DMS 273 (cell line): ENCODE data around the gene BNC2.
"Not testable (repeated sequence)": the region's sequence is repeated elsewhere in the genome, so short reads cannot be mapped to it uniquely, and the experiment has no call there.

Experiments used
- DNase-seq: peaks from one replicate; lab custom pipeline; 2025; ENCODE audit not compliant: unreplicated experiment; lab: John Stamatoyannopoulos, UW

Gene BNC2

GRCh38 chr9:16555802-16556201 lies 314.7 kb downstream of the BNC2 start:
- no peak for DNase-seq

- no peak for DNase-seq
These were observed 316.5 kb downstream of the BNC2 start for GRCh38 chr9:16553869-16554540.

DNA sequence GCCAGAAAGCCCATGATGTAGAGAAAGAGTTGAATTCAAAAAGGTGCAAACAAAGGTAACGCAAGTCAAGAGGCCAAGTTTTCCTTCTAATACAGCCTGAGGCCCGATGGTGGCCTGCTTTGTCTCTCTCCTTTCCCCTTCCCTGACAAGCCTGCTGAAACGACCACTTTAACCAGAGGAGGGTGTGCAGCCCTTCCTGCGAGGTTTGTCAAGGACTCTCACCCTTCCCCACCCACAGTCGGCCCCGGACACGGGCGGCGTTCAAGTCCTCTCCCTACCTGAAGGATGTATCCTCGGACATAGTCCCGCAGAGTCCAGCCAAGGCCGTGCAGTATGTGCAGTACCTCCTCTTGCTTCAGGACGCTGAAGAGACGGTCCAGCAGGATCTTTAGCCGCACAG lies 318.2 kb downstream of the BNC2 start:
- no peak for DNase-seq

- DNase-seq = no peak
These were observed 318.8 kb downstream of the BNC2 start for GRCh38 chr9:16551692-16552091.

DNA sequence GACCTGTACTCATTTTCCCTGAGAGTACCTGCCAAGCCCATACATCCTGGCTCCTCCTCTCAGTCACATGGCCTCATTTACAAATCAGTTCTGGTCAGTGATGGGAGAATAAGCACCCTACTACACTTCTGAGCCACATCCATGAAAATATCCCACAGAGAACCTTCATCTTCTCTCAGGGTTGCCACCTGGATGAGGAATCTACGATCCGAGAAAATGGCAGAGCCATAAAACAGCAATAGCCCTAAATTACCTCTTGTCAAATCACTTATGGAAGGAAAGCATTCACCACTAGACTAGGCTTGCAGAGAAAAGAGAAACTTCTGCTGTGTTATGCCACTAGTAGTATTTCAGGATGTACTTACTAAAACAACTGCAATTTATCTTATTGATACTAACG lies 324.8 kb downstream of the BNC2 start:
- DNase-seq = no peak

DNA sequence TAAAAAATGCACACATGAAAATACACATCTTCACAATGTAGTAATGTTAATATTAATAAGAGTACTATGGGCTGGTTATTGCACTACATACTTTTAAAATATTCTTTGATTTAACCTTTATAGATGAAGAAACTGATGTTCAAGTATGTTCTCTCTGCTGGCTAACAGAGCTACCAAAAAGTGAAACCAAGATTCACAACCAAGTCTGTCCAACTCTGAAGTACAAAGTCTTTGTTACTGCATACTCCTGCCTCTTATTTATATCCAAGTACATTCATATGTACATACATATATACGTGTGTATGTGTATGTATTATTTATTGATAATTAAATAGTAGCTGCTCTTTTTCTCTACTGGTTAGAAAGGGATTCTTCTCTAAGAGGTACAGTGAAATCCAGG lies 325.6 kb downstream of the BNC2 start:
- DNase-seq = no peak

GRCh38 chr9:16543686-16544085 lies 326.8 kb downstream of the BNC2 start:
- no peak for DNase-seq

GRCh38 chr9:16543225-16543624 lies 327.2 kb downstream of the BNC2 start:
- no peak for DNase-seq

- DNase-seq = no peak
These were observed 328.2 kb downstream of the BNC2 start for GRCh38 chr9:16542290-16542689.

- DNase-seq = no peak
These were observed 329.5 kb downstream of the BNC2 start for GRCh38 chr9:16540743-16541613.

GRCh38 chr9:16539626-16540025 lies 330.8 kb downstream of the BNC2 start:
- not testable (repeated sequence) for DNase-seq

DNA sequence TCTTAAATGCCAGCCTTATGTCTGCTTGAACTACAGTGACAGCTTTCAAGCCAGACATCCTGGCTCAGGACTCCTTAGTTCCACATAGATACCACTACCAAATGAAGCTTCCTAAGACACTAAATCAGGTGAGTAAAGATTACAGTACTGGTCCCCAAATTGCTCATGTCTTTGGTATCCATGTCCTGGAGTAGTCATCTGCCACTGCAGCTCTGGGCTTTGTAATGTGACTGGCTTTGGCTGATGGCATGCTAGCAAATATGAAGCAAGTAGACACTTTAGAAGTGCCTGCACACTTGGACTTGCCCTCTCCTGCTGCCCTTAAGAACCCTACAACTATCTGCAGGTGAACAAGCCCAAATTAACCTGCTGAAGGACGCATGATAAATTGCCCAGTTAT lies 334.9 kb downstream of the BNC2 start:
- DNase-seq = peak; percentile 26

GRCh38 chr9:16532681-16533450 lies 337.6 kb downstream of the BNC2 start:
- DNase-seq = peak; percentile 63

DNA sequence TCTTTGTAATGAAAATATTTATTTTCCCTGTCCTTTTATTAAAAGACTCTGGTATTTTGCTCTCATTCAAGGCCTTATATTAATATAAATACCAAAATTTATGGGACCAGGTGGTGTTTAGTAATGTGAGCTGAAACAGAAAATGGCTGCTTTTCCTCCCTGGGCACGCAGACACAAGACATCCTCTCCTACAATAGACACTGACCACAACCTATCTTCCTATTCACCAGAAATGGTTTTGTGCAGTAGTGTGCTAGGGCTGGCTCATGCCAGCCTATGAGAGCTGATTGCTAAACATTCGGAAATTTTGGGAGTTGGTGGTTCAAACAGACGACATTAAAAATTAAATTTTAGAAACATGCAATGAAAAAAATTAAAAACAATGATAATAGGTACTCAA lies 338.2 kb downstream of the BNC2 start:
- DNase-seq = peak; percentile 57

DNA sequence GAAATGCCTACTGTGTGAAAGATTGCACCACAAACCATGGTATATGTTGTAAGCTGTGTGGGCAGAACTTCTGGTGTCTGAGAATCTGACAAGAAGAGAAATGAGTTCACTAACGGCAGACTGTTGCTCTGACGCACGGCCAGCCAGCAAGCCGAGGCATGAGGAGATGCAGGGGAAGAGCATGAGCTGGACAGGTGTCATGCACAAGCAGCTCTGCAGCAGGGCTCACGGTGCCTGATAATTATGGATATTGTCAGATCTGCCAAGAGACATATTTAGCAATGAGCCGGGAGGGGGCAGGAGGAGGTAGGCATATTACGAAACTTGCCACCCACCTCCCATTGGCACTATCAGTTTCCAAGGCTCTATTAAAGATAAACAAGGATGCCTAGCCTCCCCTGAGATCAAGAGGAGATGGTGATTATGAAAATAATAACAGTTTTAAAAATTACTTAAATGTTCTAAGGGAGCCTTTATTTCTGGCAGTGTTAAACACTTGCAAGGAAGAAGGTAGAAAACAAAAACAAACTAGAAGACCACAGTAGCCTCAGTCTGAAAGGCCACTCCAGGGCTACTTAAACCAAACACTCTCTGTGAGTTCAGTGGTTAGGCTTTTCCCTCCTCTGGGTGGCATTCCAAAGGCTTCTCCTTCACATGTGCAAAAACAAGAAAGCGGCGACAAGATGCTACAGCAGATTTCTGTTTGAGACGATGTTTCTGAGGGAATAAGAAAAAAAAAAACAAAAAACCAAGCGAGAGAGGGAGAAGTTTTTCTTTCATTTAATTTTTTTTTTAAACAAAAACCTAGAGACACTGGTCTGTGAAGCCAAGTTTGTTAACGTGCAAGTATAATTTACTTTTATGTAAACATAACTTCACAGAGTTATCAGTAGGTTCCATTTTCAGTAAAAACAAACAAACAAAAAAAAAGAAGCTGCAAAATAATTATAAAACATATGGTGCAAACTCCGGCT lies 339.5 kb downstream of the BNC2 start:
- DNase-seq = peak; percentile 94

- no peak for DNase-seq
These were observed 342.9 kb downstream of the BNC2 start for GRCh38 chr9:16527573-16527972.

GRCh38 chr9:16526380-16526779 lies 344.1 kb downstream of the BNC2 start:
- DNase-seq = no peak

- no peak for DNase-seq
These were observed 345.6 kb downstream of the BNC2 start for GRCh38 chr9:16524823-16525222.

DNA sequence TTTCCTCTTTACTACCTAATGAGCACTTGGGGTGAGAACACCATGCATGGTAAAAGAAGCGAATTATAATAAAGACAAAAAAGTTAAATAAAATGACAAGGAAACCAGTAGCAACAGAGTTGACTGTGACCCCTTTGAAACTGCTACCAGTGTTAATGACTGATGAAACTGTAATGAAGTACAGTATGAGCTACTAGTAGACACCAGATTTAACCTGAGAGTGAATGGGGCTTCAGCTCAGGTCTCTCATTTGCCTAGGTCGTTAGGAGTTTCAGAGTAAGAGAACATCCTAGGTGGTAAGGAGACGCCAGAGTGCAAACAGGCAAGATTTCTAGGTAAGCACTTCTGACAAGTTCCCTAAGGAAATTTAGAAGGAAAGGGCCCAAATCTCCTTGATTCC lies 346.4 kb downstream of the BNC2 start:
- no peak for DNase-seq

GRCh38 chr9:16521868-16522411 lies 348.5 kb downstream of the BNC2 start:
- DNase-seq = peak; percentile 47
